Retinal pigment epithelial cell (primary cell): Measurements from ENCODE around the gene RANGAP1.
A peak's percentile ranks its signal among the peaks of the same experiment; 100 is the strongest.
"Not testable (repeated sequence)": the region's sequence is repeated elsewhere in the genome, so short reads cannot be mapped to it uniquely, and the experiment has no call there.

Experiments used
- DNase-seq: peaks from one replicate; pipeline ENCODE4 v3.0.0-alpha.2; 2010; ENCODE audit warnings: low read depth
- H3K4me3 ChIP-seq: 2 replicates; pipeline ENCODE4 v1.5.1; 2011; ENCODE audit warnings: mild to moderate bottlenecking, low read length, control low read depth, moderate library complexity
- TF ChIP-seq, protein P1 (sequence below): conservative IDR thresholded peaks from 2 replicates; pipeline ENCODE4 v1.5.1; 2011; ENCODE audit warnings: low read depth, low read length, control low read depth, inconsistent platforms

Gene RANGAP1

DNA sequence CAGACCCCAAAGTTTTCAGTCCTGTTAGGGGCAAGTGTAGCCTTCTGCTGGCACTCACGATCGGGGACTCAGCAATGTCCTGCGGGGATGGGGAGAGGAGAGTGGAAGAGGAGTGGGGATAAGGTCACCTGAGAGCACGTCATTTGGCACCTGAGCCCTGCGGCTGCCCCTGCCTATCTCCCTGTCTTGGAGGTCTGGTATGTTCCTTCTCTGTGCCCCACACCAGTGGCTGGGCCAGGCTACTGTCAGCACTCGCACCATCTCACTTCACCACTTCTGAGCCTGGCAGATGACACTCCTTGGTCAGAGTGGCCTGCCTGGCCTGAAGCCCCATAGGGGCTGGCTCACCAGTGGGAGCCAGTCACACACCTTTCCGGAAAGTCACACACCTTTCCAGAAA, 25.1 kb downstream of the RANGAP1 start:
- no peak for DNase-seq
- TF ChIP-seq, protein P1, sequence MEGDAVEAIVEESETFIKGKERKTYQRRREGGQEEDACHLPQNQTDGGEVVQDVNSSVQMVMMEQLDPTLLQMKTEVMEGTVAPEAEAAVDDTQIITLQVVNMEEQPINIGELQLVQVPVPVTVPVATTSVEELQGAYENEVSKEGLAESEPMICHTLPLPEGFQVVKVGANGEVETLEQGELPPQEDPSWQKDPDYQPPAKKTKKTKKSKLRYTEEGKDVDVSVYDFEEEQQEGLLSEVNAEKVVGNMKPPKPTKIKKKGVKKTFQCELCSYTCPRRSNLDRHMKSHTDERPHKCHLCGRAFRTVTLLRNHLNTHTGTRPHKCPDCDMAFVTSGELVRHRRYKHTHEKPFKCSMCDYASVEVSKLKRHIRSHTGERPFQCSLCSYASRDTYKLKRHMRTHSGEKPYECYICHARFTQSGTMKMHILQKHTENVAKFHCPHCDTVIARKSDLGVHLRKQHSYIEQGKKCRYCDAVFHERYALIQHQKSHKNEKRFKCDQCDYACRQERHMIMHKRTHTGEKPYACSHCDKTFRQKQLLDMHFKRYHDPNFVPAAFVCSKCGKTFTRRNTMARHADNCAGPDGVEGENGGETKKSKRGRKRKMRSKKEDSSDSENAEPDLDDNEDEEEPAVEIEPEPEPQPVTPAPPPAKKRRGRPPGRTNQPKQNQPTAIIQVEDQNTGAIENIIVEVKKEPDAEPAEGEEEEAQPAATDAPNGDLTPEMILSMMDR: no peak
- H3K4me3 ChIP-seq: no peak overlapping the region

- not testable (repeated sequence) for DNase-seq, H3K4me3 ChIP-seq
These were observed 26.2 kb downstream of the RANGAP1 start for GRCh38 chr22:41259756-41260155.

DNA sequence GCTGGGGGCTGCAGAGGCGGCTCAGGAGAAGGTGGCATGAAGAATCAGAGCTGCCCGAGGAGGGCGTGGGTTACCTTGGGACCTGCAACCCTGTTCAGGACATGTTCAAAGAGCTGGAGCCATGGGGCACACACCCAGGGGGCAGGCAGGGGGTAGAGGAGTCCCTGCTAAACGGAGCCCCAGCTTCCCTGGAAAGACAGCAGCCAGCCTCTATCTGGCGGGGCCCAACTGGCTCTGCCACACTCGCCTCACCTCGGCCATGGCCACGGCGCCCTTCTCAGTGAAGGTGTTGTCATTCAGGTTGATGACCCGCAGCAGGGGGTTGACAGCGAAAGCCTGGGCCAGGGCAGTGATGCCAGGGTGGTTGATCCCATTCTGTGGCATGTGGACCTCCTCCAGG, 28.3 kb downstream of the RANGAP1 start:
- TF ChIP-seq, protein P1: no peak
- DNase-seq: no peak
- H3K4me3 ChIP-seq: no peak overlapping the region

DNA sequence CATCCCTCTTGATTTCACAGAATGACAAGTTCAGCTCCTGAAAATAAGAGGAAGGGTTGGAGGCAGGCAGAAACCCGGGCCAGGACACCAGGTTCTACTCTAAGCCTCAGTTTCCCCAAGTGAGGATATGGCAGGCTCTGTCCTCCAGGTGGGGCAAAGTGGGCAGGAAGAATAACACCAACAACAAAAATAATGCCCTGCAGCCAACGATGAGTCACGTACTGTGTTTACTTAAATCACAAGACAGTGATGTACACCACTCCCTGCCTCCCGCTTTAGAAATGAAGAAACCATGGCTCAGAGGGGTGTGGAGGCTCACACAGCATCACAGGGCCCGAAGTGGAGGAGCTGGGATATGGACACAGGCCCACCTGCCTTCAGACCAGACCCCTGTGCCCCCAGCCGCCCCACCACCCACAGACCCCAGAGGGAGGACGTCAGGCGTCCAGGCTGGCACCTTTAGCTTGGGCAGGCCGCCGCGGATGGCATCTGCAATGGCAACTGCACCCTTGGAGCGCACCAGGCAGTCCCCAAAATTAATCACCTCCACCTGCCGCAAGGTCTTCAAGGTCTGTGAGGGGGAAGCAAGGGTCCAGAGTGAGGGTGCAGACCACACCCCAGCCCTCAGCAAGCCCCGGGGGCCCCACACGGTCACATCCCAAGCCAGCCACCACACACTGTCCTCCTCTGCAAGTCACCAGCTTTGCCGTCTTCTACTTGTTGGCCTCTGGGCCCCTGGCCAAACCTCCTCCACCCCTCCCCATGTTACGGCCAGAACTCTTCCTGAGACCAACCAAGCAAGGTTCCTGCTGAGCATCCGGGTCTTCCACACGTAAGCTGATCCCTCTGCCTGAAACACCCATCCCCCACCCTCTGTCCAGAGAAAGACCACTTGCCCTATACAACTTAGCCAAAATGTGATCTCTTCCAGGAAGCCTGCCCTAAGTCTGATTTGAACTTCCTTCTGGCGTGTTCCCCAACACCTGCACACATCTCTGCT, 29.4 kb downstream of the RANGAP1 start:
- no peak overlapping the region for H3K4me3 ChIP-seq
- no peak for DNase-seq
- TF ChIP-seq, protein P1: peak; percentile 26

DNA sequence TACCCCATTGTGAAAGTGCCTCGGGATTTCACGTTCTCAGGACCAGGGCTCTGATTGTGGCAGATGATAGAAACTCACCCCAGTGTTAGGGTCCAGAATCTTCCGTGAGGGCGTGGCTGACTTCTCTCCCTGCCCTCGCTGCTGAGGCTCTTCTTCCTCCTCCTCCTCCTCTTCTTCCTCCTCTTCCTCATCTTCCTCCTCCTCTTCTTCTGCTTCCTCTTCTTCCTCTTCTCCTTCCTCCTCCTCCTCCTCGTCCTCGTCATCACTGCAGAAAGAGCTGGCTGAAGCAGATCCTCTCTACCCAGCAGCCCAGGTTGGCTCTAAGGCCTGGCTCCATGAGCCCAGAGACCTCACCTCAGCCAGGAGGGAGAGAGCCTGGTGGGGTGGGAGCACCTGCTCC, 31.8 kb downstream of the RANGAP1 start:
- DNase-seq: no peak
- TF ChIP-seq, protein P1: no peak
- no peak overlapping the region for H3K4me3 ChIP-seq

DNA sequence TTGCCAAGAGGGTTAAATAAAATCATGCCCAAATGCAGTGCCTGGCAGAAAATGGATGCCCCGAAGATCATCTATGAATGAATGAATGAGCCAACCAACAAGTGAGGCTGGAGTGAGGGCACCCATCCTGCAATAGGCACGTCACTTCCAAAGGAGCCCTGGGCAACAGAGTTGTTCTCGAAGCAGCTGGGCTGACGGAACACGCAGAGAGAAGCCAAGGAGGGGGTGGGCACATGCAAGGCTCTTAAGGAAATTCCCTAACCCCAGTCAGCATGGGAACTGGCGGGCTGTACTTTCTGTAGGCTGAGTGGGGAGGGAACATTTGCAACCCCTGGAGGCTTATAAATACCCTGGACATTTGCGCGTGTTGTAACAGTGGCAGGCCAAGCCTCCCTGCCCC, 33.6 kb downstream of the RANGAP1 start:
- TF ChIP-seq, protein P1: no peak
- no peak for DNase-seq
- H3K4me3 ChIP-seq: no peak overlapping the region

DNA sequence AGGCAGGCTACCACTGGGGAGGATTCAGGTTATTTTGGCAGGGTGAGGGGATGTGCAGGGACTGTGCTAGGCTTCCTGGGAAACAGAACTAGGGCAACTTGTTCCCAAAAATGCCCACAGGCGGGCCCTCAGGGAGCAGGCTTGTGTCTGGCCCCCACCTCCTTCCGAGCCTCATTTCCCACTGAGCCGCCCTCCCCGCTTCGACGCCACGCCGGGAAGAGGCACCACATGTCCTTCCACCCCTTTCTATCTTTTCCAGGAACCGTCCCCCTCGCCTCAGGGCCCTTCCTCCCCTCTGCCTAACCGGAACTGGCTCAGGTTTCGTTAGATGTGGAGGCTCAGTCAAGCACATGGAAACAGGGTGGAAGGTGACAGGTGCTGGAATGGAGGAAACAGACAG, 35.9 kb downstream of the RANGAP1 start:
- H3K4me3 ChIP-seq: no peak overlapping the region
- TF ChIP-seq, protein P1: no peak
- no peak for DNase-seq
